GM12878 (cell line): ENCODE data around the gene ITGAL. TPM values are rescaled to one million over a fixed set of nuclear protein-coding genes. Genes with fewer than 3 reads are reported as not detected.

Experiments used
- ATAC-seq: fragments of 200-7000 bp; cut with Tn5 transposase; 3 replicates; pipeline ENCODE4 v1.9.1; 2020; ENCODE audit warnings: mild to moderate bottlenecking, moderate library complexity
- BruUV-seq: library from RNA; stranded (reverse); fragments of 400-500 nt; replicated peaks from 2 replicates; lab custom pipeline; 2021; lab: Mats Ljungman, UMichigan
- CTCF ChIA-PET: fragments of 300-600 bp; sonication (Branson Sonifier 250); formaldehyde crosslinking; extraction: SDS; loops from one replicate; lab custom pipeline; 2021; ENCODE audit warnings: inconsistent platforms; lab: Yijun Ruan, JAX
- POLR2A ChIA-PET: fragments of 350-600 bp; formaldehyde crosslinking; extraction: SDS; loops from one replicate; lab custom pipeline; 2021; ENCODE audit warnings: inconsistent platforms; lab: Charles Lee
- RAD21 ChIA-PET: fragments of 300-600 bp; sonication (Branson Sonifier 250); formaldehyde crosslinking; loops from one replicate; lab custom pipeline; 2023; ENCODE audit warnings: antibody characterized with exemption; ENCODE audit not compliant: unreplicated experiment; lab: Charles Lee
- SMC1A ChIA-PET: fragments of 300-600 bp; sonication (Branson Sonifier 250); formaldehyde crosslinking; loops from one replicate; lab custom pipeline; 2023; ENCODE audit not compliant: unreplicated experiment, uncharacterized antibody; lab: Charles Lee
- DNase-seq: peaks from one replicate; pipeline ENCODE4 v3.0.0-alpha.2; 2011; ENCODE audit warnings: low read depth, low spot score
- FAIRE-seq: peaks from 3 replicates; lab custom pipeline; 2011; peaks lifted over from hg19 to GRCh38; lab: Jason Lieb, UNC
- H2AFZ ChIP-seq: 2 replicates; pipeline ENCODE4 v1.6.0; 2011; ENCODE audit warnings: low read depth, low read length, control low read depth; ENCODE audit not compliant: control insufficient read depth
- H3K27ac ChIP-seq: 2 replicates; pipeline ENCODE4 v1.5.1; 2011; ENCODE audit warnings: control low read depth; ENCODE audit not compliant: control insufficient read depth, insufficient read depth
- H3K27me3 ChIP-seq, 2 experiments: replicated peaks in 1 of 2; 2 replicates each; pipeline versions ENCODE4 v1.6.0 to v1.6.1; 2011; ENCODE audit warnings: low read length in 1 of 2; ENCODE audit not compliant: control insufficient read depth in 2 of 2, insufficient read depth in 2 of 2
- H3K36me3 ChIP-seq, 2 experiments: 2 replicates each; pipeline ENCODE4 v1.5.1; 2011; ENCODE audit warnings: low read length in 1 of 2; ENCODE audit not compliant: control insufficient read depth in 2 of 2, insufficient read depth in 2 of 2
- H3K4me1 ChIP-seq: 2 replicates; pipeline ENCODE4 v1.6.1; 2011; ENCODE audit warnings: mild to moderate bottlenecking, low read length, moderate library complexity, mixed read lengths; ENCODE audit not compliant: control insufficient read depth, insufficient read depth
- H3K4me2 ChIP-seq: 2 replicates; pipeline ENCODE4 v1.6.0; 2011; ENCODE audit warnings: control low read depth; ENCODE audit not compliant: control insufficient read depth, insufficient read depth
- H3K4me3 ChIP-seq: fragments of 200-600 bp; sonication (generic); 2 replicates; pipeline ENCODE4 v1.5.1; 2016
- H3K79me2 ChIP-seq: 2 replicates; pipeline ENCODE4 v1.6.0; 2011; ENCODE audit warnings: low read length; ENCODE audit not compliant: control insufficient read depth, insufficient read depth
- H3K9ac ChIP-seq: 2 replicates; pipeline ENCODE4 v1.8.0; 2011; ENCODE audit warnings: low read length, control low read depth, mixed read lengths; ENCODE audit not compliant: control insufficient read depth, insufficient read depth
- H3K9me3 ChIP-seq: replicated peaks from 3 replicates; pipeline ENCODE4 v1.5.1; 2011; ENCODE audit warnings: mild to moderate bottlenecking, low read length; ENCODE audit not compliant: control insufficient read depth, insufficient read depth
- H4K20me1 ChIP-seq: 2 replicates; pipeline ENCODE4 v1.6.0; 2011; ENCODE audit not compliant: control insufficient read depth, insufficient read depth
- ATF2 ChIP-seq: IDR thresholded peaks from 2 replicates; pipeline ENCODE4 v1.6.1; 2012; ENCODE audit warnings: low read length, inconsistent platforms
- CHD1 ChIP-seq: IDR thresholded peaks from 2 replicates; pipeline ENCODE4 v1.6.1; 2012; ENCODE audit warnings: low read depth, low read length, improper control_type of control experiment
- DPF2 ChIP-seq: fragments of 450-650 bp; IDR thresholded peaks from 2 replicates; pipeline ENCODE4 v1.6.1; 2017; ENCODE audit warnings: mild to moderate bottlenecking
- E2F8 ChIP-seq: fragments of 450-650 bp; IDR thresholded peaks from 2 replicates; pipeline ENCODE4 v1.6.1; 2018; ENCODE audit warnings: mild to moderate bottlenecking, low read depth, moderate library complexity; ENCODE audit not compliant: partially characterized antibody
- EP300 ChIP-seq, 2 experiments: fragments of 150-350 bp in 1 of 2; IDR thresholded peaks; 2 replicates each; pipeline ENCODE4 v1.6.1; 2011 to 2012; ENCODE audit warnings: low read depth in 2 of 2, low read length in 2 of 2, borderline replicate concordance in 1 of 2, improper control_type of control experiment in 1 of 2, inconsistent platforms in 1 of 2; ENCODE audit not compliant: control insufficient read depth in 1 of 2
- IKZF1 ChIP-seq: fragments of 450-650 bp; conservative IDR thresholded peaks from 2 replicates; pipeline ENCODE4 v1.6.1; 2017; ENCODE audit warnings: antibody characterized with exemption, mild to moderate bottlenecking
- LARP7 ChIP-seq: fragments of 450-650 bp; IDR thresholded peaks from 2 replicates; pipeline ENCODE4 v1.6.1; 2017; ENCODE audit warnings: mild to moderate bottlenecking
- MLLT1 ChIP-seq: fragments of 450-650 bp; IDR thresholded peaks from 2 replicates; pipeline ENCODE4 v1.6.1; 2016; ENCODE audit warnings: mild to moderate bottlenecking
- NFXL1 ChIP-seq: fragments of 450-650 bp; IDR thresholded peaks from 2 replicates; pipeline ENCODE4 v1.6.1; 2017; ENCODE audit warnings: antibody characterized with exemption, mild to moderate bottlenecking, borderline replicate concordance
- PAX8 ChIP-seq: fragments of 450-650 bp; IDR thresholded peaks from 2 replicates; pipeline ENCODE4 v1.6.1; 2017; ENCODE audit warnings: mild to moderate bottlenecking, moderate library complexity
- RCOR1 ChIP-seq: conservative IDR thresholded peaks from 2 replicates; pipeline ENCODE4 v1.6.1; 2012; ENCODE audit warnings: low read depth, low read length, improper control_type of control experiment
- SIX5 ChIP-seq: IDR thresholded peaks from 2 replicates; pipeline ENCODE4 v1.6.1; 2011; ENCODE audit warnings: mild to moderate bottlenecking, low read depth, low read length, moderate library complexity; ENCODE audit not compliant: severe bottlenecking
- TAF1 ChIP-seq: IDR thresholded peaks from 2 replicates; pipeline ENCODE4 v1.6.1; 2011; ENCODE audit warnings: mild to moderate bottlenecking, low read depth, low read length, borderline replicate concordance
- WGBS: methylation state at CpG from one replicate; pipeline ENCODE4 v1.1.6; 2016; ENCODE audit warnings: low lambda C conversion rate; ENCODE audit not compliant: insufficient replicate concordance, insufficient coverage; ENCODE audit errors: missing lambda C conversion rate; 5-methylcytosine and 5-hydroxymethylcytosine counted together
- in situ Hi-C: fragments of 300-500 bp; cut with MboI; formaldehyde crosslinking; loops from 9 replicates; pipeline ENCODE4 v1.14.3; 2018; ENCODE audit warnings: mixed read lengths
- intact Hi-C: fragments of 100-400 bp; cut with micrococcal nuclease; formaldehyde crosslinking; loops from one replicate; pipeline ENCODE4 v1.14.2; 2022; ENCODE audit not compliant: unreplicated experiment
- polyA plus RNA-seq, 11 experiments: library from polyadenylated mRNA; depleted of rRNA in 4 of 11; unstranded in 6 of 11; stranded (reverse) in 5 of 11; fragments of >200 nt; fragmentation: Nextera tagmentation in 4 of 11; fragmentation: Illumina TruSeq in 1 of 11; extraction: Ambion mirVana in 4 of 11; extraction: Trizol in 1 of 11; gene quantifications; 1 replicate in 1 of 11; 2 replicates in 10 of 11; pipeline versions ENCODE4 v1.2.1 to v1.2.3, GENCODE V29; 2011 to 2016; ENCODE audit warnings: inconsistent platforms in 2 of 11, missing spikeins in 2 of 11, low read depth in 1 of 11
- total RNA-seq, 4 experiments: library from RNA; depleted of rRNA in 3 of 4; stranded (reverse); fragments of >200 nt in 3 of 4; fragmentation: Illumina TruSeq in 1 of 4; extraction: Trizol in 1 of 4; gene quantifications; 2 replicates each; pipeline versions ENCODE4 v1.2.1 to v1.2.3, GENCODE V29; 2013 to 2021

The ITGAL gene
- total and polyA plus RNA-seq, 10 of the 15 experiments (the other 5 are each of a cell fraction or from before 2014, with no cell fraction given): 10.7 to 170 (median 96.9) TPM

- TF ChIP-seq RCOR1: no peak
- TF ChIP-seq MLLT1: no peak
- no peak for TF ChIP-seq LARP7
- TF ChIP-seq PAX8: no peak
- TF ChIP-seq E2F8: no peak
Observed at GRCh38 chr16:30559690-30560089, 87.1 kb downstream of the ITGAL start (continued).

GRCh38 chr16:30561089-30561816 is 88.7 kb downstream of the ITGAL start:
- H3K27ac ChIP-seq: peak overlapping the region; percentile 78
- intact Hi-C loops: no loop called here
- BruUV-seq: no TSS peak
- CTCF ChIA-PET: interaction anchor here (0.9 to 3.1 kb wide), 7 partner anchors 10 to 152 kb away, joined by 3 to 12 read pairs (median 5); partner anchors contain the start of genes DCTPP1, ZNF688, ZNF689 and ZNF747
- RAD21 ChIA-PET: interaction anchor here (0.8 to 2.3 kb wide), 7 partner anchors 10 to 151 kb away, joined by 3 to 10 read pairs (median 3); partner anchors contain the start of genes ZNF747 and ZNF785
- peak overlapping the region; percentile 74 for H3K9ac ChIP-seq
- no peaks in the 10 kb centered on the region for H3K27me3 ChIP-seq
- peaks cover 9% of the 10 kb centered on the region for H3K79me2 ChIP-seq
- 85% methylated on average over 45 of the region's 46 CpGs for WGBS
- H3K36me3 ChIP-seq: no peaks in the 10 kb centered on the region; a peak in 1 of 4 replicates
- in situ Hi-C loops: no loop called here
- H3K4me2 ChIP-seq: peak overlapping the region; percentile 64
- H3K4me3 ChIP-seq: peak overlapping the region; percentile 66; the same call in 1 of the 2 replicates
- SMC1A ChIA-PET: interaction anchor here (0.7 to 1.0 kb wide), 5 partner anchors 9 to 34 kb away, joined by 3 to 4 read pairs (median 3); partner anchors contain the start of gene ZNF747
- DNase-seq (no peak), FAIRE-seq (no peak), ATAC-seq (peak; percentile 13)
- no peaks in the 10 kb centered on the region for H4K20me1 ChIP-seq
- no peaks in the 10 kb centered on the region for H3K9me3 ChIP-seq
- POLR2A ChIA-PET: interaction anchor here (0.7 to 5.9 kb wide), 7 partner anchors 10 to 131 kb away, joined by 3 to 109 read pairs (median 5); partner anchors contain the start of genes DCTPP1, ZNF688, ZNF689 and ZNF747
- peak overlapping the region; percentile 94 for H2AFZ ChIP-seq
- H3K4me1 ChIP-seq: no peaks in the 10 kb centered on the region
- no peak for TF ChIP-seq NFXL1
- no peak for TF ChIP-seq SIX5
- peak; percentile 78 for TF ChIP-seq IKZF1
- peak; percentile 59; the same call in 1 of the 2 replicates for TF ChIP-seq TAF1
- TF ChIP-seq MLLT1: no peak
- TF ChIP-seq EP300 (IDR thresholded peaks at IDR 0.05; ENCODE audit: borderline replicate concordance in 1 of 2, control insufficient read depth in 1 of 2, low read depth in 2 of 2, low read length in 2 of 2): no peak
- 0 out of 2 replicates have a peak, but pooled peaks have one; percentile 42 for TF ChIP-seq DPF2
- no peak for TF ChIP-seq CHD1
- no peak for TF ChIP-seq ATF2
